Fibroblast of the aortic adventitia (primary cell): Measurements from ENCODE around the gene MRPL38. TPM values are rescaled to one million over a fixed set of nuclear protein-coding genes. Genes with fewer than 3 reads are reported as not detected.
"Not testable (repeated sequence)": the region's sequence is repeated elsewhere in the genome, so short reads cannot be mapped to it uniquely, and the experiment has no call there.

Source experiments
- DNase-seq: peaks from one replicate; pipeline ENCODE4 v3.0.0-alpha.2; 2010; ENCODE audit warnings: low read depth
- H3K4me3 ChIP-seq: 2 replicates; pipeline ENCODE4 v1.5.1; 2011; ENCODE audit warnings: low read depth, mild to moderate bottlenecking, control low read depth, low read length, moderate library complexity
- CTCF ChIP-seq: IDR thresholded peaks from 2 replicates; pipeline ENCODE4 v1.5.1; 2011; ENCODE audit warnings: mild to moderate bottlenecking, low read length, control low read depth, inconsistent platforms; ENCODE audit not compliant: insufficient read depth
- total RNA-seq: library from RNA; depleted of rRNA; stranded (reverse); fragments of >200 nt; gene quantifications from 2 replicates; pipeline ENCODE4 v1.2.3, GENCODE V29; 2012; ENCODE audit warnings: low replicate concordance

Gene MRPL38
- total RNA-seq, 1 donor: 27.0 TPM

DNA sequence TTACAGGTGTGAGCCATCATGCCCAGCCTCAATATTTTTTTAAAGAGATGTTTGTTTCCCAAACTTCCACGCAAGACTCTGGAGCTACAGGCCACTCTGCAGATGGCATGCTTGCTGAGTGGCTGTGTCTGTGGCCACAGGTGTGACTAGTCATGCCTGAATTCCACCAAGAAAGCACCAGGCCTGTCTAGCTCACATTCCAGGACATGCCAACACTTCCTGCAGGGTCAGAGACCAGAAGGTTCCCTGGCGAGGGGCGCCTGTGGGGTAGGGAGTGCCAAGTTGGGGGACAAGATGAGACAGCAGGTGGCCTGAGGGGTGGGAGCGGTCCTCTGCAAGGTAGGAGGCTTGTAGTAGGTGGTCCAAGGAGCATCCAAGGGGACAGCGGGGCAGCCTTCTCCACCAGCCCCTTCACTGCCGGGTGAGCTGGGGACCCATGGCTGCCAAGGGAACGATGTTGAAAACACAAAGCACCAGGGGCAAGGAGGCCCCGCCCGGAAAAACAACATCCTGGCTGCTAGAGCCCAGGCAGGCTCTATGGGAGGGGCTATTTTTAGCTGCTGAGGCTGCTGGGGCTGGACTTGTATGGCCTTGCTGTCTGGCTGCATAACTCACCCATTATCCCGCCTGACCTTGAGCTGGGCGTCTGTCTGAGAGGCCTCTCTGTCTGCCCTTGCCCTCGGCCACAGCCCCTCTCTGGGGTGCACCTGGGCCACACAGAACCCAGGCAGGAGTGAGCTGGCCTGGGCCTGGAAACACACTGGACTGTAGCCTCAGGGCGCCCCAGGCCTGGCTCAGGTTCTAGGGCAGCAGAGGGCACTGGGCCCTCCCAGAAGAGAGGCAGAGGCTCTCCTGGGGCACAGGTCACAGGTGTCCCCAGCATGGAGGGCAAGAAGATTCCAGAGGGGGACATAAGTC lies 32.0 kb downstream of the MRPL38 start:
- DNase-seq: peak; percentile 83
- TF ChIP-seq CTCF: no peak
- no peak overlapping the region for H3K4me3 ChIP-seq

DNA sequence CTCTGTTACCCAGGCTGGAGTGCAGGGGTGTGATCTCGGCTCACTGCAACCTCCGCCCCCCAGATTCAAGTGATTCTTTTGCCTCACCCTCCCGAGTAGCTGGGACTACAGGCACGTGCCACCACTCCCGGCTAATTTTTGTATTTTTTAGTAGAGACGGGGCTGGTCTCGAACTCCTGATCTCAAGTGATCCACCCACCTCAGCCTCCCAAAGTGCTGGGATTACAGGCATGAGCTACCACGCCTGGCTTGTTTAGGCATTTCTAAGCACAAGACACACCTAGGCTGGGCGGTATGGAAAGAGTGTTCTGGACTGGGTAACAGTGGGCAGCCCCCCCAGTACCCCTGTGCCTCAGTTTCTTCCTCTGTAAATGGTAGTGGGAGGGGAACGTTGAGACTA lies 34.5 kb downstream of the MRPL38 start:
- peak overlapping the region; percentile 40 for H3K4me3 ChIP-seq
- DNase-seq: not testable (repeated sequence)

DNA sequence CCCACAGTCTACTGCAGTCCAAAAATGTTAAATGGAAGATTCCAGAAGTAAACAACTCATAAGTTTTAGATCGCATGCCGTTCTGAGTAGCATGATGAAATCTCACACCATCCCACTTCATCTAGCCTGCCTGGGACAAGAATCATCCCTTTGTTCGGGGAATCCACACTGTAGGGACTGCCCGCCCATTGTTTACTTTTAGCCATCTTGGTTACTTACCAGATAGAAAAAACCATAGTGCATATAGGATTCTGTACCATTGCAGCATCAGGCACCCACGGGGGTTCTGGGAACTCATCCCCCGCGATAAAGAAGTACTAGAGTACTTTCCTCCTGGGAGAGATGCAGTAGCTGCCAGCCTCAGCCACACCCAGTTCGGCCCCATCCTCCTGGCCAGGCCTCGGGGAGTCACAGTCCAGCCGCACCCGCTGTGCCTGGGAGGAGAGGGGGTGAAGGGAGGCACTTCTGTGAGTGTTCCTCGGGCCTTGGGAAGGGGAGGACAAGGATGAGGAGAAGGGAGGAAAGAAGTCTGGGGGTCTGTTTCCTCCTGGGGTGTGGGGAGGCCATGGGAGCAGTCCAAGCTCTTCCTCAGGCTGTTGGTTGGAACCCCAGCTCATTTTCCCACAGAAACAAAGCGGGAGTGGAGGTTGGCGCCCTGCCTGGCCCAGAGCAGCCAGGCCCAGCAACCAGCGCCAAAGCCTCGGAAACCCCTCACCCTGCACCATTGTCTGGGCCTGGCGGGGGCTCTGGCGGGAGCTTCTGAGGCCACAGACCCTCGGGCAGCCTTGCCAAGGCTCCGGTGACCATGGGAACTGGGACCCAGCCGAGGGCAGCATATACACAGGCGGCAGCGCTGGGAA lies 35.2 kb downstream of the MRPL38 start:
- DNase-seq: peak; percentile 87
- no peak for TF ChIP-seq CTCF
- peak overlapping the region; percentile 40 for H3K4me3 ChIP-seq

GRCh38 chr17:75868730-75869281 lies 35.9 kb downstream of the MRPL38 start:
- H3K4me3 ChIP-seq, DNase-seq: not testable (repeated sequence)

GRCh38 chr17:75865404-75866188 lies 39.1 kb downstream of the MRPL38 start:
- not testable (repeated sequence) for H3K4me3 ChIP-seq, DNase-seq

GRCh38 chr17:75864887-75865286 lies 39.8 kb downstream of the MRPL38 start:
- not testable (repeated sequence) for H3K4me3 ChIP-seq, DNase-seq

- H3K4me3 ChIP-seq: no peak overlapping the region
- no peak for TF ChIP-seq CTCF
Observed at GRCh38 chr17:75864448-75864871, 40.2 kb downstream of the MRPL38 start.

DNA sequence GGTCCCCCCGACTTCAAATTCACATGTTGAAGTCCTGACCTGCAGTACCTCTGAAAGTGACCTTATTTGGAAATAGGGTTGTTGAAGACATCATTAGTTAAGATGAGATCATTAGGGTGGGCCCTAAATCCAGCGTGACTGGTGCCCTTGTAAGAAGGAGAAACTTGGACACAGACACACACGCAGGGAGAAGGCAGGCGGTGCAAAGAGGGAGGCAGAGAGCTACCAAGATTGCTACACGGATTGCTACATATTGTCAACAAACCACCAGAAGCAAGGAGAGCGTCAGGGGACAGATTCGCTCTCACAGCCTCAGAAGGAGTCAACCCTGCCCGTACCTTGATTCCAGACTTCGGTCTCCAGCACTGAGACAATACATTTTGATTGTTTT lies 42.8 kb downstream of the MRPL38 start:
- DNase-seq: peak; percentile 72
- TF ChIP-seq CTCF: no peak
- H3K4me3 ChIP-seq: no peak overlapping the region

More at GRCh38 chr17:75864448-75864871, 40.2 kb downstream of the MRPL38 start:
- peak; percentile 87 for DNase-seq

DNA sequence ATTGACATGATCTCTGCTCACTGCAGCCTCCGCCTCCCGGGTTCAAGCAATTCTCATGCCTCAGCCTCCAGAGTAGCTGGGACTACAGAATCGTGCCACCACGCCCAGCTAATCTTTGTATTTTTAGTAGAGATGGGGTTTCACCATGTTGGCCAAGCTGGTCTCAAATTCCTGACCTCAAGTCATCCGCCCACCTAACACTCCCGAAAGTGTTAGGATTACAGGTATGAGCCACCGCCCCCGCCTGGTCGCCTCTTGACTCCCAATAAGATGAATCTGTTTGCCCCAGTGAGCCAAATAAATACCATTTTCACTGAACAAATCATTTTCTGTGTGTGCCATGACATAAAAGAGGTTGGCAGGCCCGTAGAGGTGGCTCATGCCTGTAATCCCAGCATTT lies 45.3 kb downstream of the MRPL38 start:
- H3K4me3 ChIP-seq, DNase-seq: not testable (repeated sequence)
